Measurements from ENCODE around the gene PDE4D.

Gene PDE4D

GRCh38 chr5:59487068-59487686 is 406.3 kb downstream of the PDE4D start:
- FAIRE-seq (no peak), DNase-seq (ENCODE audit: insufficient read length, low spot score) (no peak)
- TF ChIP-seq, protein P1, sequence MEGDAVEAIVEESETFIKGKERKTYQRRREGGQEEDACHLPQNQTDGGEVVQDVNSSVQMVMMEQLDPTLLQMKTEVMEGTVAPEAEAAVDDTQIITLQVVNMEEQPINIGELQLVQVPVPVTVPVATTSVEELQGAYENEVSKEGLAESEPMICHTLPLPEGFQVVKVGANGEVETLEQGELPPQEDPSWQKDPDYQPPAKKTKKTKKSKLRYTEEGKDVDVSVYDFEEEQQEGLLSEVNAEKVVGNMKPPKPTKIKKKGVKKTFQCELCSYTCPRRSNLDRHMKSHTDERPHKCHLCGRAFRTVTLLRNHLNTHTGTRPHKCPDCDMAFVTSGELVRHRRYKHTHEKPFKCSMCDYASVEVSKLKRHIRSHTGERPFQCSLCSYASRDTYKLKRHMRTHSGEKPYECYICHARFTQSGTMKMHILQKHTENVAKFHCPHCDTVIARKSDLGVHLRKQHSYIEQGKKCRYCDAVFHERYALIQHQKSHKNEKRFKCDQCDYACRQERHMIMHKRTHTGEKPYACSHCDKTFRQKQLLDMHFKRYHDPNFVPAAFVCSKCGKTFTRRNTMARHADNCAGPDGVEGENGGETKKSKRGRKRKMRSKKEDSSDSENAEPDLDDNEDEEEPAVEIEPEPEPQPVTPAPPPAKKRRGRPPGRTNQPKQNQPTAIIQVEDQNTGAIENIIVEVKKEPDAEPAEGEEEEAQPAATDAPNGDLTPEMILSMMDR (IDR thresholded peaks at IDR 0.05; ENCODE audit: insufficient read depth, missing control alignments), result no peak

DNA sequence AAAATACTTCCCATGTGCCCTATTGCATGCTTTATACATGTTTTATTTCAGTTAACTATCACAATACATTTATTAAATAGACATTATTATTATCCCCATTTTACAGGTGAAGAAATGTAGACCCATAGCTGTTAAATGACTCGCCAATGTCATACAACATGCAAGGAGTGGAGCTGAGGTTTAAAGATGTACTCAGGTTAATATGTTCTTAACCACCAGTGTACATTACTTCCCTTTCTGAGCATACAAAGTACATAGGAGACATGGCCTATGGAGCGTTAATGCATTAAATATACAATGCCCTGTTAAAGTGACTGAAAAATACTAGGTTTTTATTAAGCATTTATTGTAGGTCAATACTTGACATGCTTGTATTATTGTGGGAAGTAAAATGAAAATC is 407.0 kb downstream of the PDE4D start:
- DNase-seq (ENCODE audit: insufficient read length, low spot score), result no peak
- no peak for FAIRE-seq
- TF ChIP-seq, protein P1 (IDR thresholded peaks at IDR 0.05; ENCODE audit: insufficient read depth, missing control alignments), result no peak

DNA sequence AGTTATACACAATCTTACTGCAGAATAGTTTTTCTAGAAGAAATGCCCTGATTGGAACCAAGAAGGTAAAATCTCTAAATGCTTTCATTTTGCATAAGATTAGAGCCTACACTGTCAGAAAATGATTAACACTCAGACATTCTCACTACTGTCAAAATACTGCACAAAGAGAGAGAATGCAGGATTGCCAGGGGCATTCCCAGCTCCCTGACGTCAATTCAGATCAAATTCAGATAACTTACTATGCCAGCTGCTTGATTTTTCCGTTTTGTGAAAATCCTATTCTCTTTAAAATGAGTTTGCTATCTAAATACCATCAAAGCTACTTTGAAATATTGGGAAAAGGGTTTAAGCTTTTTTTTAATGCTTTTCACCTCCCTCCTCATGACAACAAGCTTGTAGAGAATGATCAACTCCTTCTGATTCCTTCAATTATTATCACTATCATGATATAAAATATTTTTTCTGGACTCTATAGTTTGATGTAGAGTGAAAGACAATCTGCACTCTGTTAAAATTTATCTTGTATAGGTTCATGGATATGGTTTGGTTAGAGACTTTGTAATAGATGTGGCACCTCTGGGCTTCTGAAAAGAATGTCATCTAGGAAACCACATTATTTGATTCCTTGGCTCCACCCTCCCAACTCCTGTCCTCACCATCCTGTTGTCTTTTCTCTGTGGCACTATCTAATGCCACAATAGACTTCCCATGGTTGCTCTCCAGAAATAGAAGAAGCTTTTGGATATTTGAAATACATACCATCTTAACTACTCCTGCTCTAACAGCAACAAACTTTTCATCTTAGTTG is 407.7 kb downstream of the PDE4D start:
- no peak for DNase-seq (ENCODE audit: insufficient read length, low spot score)
- FAIRE-seq, result no peak
- TF ChIP-seq, protein P1 (IDR thresholded peaks at IDR 0.05; ENCODE audit: insufficient read depth, missing control alignments), result no peak

DNA sequence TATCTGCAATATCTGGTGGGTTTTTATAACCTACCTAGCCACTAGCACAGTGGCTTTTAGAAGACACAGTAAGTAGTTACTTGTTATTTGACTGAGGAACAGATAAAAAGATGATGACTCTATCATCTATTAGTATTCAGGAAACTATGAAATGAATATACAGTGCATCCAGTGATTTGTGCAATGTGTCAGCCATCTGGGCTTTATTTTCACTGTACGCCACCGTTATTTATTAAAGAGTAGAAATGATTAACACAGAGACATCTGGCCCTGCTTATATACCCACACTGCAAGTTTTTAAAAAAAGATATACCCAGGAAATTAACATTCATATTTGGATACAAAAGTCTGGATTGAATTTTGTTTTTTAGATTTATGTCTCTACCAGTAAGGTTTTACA is 408.4 kb downstream of the PDE4D start:
- FAIRE-seq (no peak), DNase-seq (ENCODE audit: insufficient read length, low spot score) (no peak)
- TF ChIP-seq, protein P1 (IDR thresholded peaks at IDR 0.05; ENCODE audit: insufficient read depth, missing control alignments), result no peak

GRCh38 chr5:59484618-59485017 is 408.9 kb downstream of the PDE4D start:
- DNase-seq (ENCODE audit: insufficient read length, low spot score), result no peak
- no peak for FAIRE-seq
- TF ChIP-seq, protein P1 (IDR thresholded peaks at IDR 0.05; ENCODE audit: insufficient read depth, missing control alignments), result no peak

GRCh38 chr5:59483971-59484472 is 409.5 kb downstream of the PDE4D start:
- FAIRE-seq (no peak), DNase-seq (ENCODE audit: insufficient read length, low spot score) (no peak)
- TF ChIP-seq, protein P1 (IDR thresholded peaks at IDR 0.05; ENCODE audit: insufficient read depth, missing control alignments), result no peak

DNA sequence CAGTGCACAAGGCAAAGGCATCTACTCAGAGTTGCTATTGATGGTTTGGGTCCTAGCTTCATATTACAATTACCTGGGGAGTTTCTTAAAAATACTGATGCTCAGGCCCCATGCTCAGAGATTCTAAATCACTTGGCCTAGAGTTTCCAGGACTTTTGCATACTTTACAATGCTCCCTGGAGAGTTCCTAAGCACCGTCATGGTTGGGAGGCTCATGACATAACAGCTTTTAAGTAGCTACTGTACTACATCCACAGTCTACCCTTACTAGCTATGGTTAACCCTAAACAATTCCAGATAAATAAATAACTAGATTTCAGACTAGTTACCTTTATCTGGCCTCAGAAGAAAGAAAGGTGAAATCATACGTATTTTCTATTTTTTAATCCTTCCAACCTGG is 414.4 kb downstream of the PDE4D start:
- TF ChIP-seq, protein P1 (IDR thresholded peaks at IDR 0.05; ENCODE audit: insufficient read depth, missing control alignments), result no peak
- FAIRE-seq, result no peak
- no peak for DNase-seq (ENCODE audit: insufficient read length, low spot score)
